Natural killer cell (primary cell): ENCODE results near the gene MAP2K5. TPM values are rescaled to one million over a fixed set of nuclear protein-coding genes. Genes with fewer than 3 reads are reported as not detected.

ENCODE experiments used
- ATAC-seq, 3 donors: fragments of 150-1000 bp in 2 of 3; fragments of 200-7000 bp in 1 of 3; cut with Tn5 transposase; 1 replicate in 1 of 3; 2 replicates in 2 of 3; pipeline ENCODE4 v1.10.0; 2021; ENCODE audit warnings: mild to moderate bottlenecking in 2 of 3, moderate library complexity in 2 of 3
- DNase-seq, 2 donors: peaks; one replicate each; pipeline versions ENCODE4 v3.0.0 to v3.0.0-alpha.2; 2013 to 2021; ENCODE audit warnings: mixed read lengths in 1 of 2
- H3K27ac ChIP-seq: one replicate; pipeline ENCODE4 v1.5.1; 2013; ENCODE audit warnings: mild to moderate bottlenecking, low read length
- H3K27me3 ChIP-seq: one replicate; pipeline ENCODE4 v1.6.1; 2013; ENCODE audit warnings: low read length; ENCODE audit not compliant: control insufficient read depth, insufficient read depth
- H3K36me3 ChIP-seq: one replicate; pipeline ENCODE4 v1.6.1; 2013; ENCODE audit warnings: low read length; ENCODE audit not compliant: control insufficient read depth, insufficient read depth
- H3K4me1 ChIP-seq: one replicate; pipeline ENCODE4 v1.6.1; 2013; ENCODE audit warnings: low read length; ENCODE audit not compliant: control insufficient read depth, insufficient read depth
- H3K4me3 ChIP-seq: one replicate; pipeline ENCODE4 v1.5.1; 2013; ENCODE audit warnings: low read length
- H3K9me3 ChIP-seq: one replicate; pipeline ENCODE4 v1.6.1; 2013; ENCODE audit warnings: low read length; ENCODE audit not compliant: control insufficient read depth, insufficient read depth
- H3K27ac Mint-ChIP-seq, 2 donors: one replicate each; pipeline ENCODE4 v1.8.0; 2022; ENCODE audit warnings: mild to moderate bottlenecking in 2 of 2, mixed read lengths in 2 of 2, moderate library complexity in 1 of 2
- H3K27me3 Mint-ChIP-seq, 2 donors: one replicate each; pipeline ENCODE4 v1.8.0; 2022; ENCODE audit warnings: low read depth in 2 of 2, mixed read lengths in 2 of 2
- H3K36me3 Mint-ChIP-seq: one replicate; pipeline ENCODE4 v1.8.0; 2022; ENCODE audit warnings: mixed read lengths
- H3K4me1 Mint-ChIP-seq, 2 donors: one replicate each; pipeline ENCODE4 v1.8.0; 2022; ENCODE audit warnings: mixed read lengths in 2 of 2
- H3K4me3 Mint-ChIP-seq: one replicate; pipeline ENCODE4 v1.8.0; 2022; ENCODE audit warnings: mild to moderate bottlenecking, moderate library complexity, mixed read lengths
- H3K9me3 Mint-ChIP-seq, 2 donors: one replicate each; pipeline ENCODE4 v1.8.0; 2022; ENCODE audit warnings: mixed read lengths in 2 of 2
- CTCF ChIP-seq: fragments of 200-600 bp; IDR thresholded peaks from one replicate; pipeline ENCODE4 v1.8.0; 2022; ENCODE audit warnings: antibody characterized with exemption
- WGBS: methylation state at CpG from one replicate; pipeline ENCODE4 v1.1.7; 2013; ENCODE audit warnings: missing lambda C conversion rate; ENCODE audit not compliant: insufficient coverage; 5-methylcytosine and 5-hydroxymethylcytosine counted together
- intact Hi-C: fragments of 100-400 bp; cut with micrococcal nuclease; formaldehyde crosslinking; loops from one replicate; pipeline ENCODE4 v1.14.2; 2022
- total RNA-seq, 4 donors: library from RNA; stranded (reverse); fragments of 120-200 nt in 1 of 4; gene quantifications; one replicate each; pipeline versions ENCODE4 v1.2.3 to v1.2.4, GENCODE V29; 2013 to 2022

MAP2K5 gene
- total RNA-seq, 3 donors from 2014 or later (not counting 1 experiment from before 2014, with no cell fraction given) = 25.6 to 32.6 (median 29.2) TPM

DNA sequence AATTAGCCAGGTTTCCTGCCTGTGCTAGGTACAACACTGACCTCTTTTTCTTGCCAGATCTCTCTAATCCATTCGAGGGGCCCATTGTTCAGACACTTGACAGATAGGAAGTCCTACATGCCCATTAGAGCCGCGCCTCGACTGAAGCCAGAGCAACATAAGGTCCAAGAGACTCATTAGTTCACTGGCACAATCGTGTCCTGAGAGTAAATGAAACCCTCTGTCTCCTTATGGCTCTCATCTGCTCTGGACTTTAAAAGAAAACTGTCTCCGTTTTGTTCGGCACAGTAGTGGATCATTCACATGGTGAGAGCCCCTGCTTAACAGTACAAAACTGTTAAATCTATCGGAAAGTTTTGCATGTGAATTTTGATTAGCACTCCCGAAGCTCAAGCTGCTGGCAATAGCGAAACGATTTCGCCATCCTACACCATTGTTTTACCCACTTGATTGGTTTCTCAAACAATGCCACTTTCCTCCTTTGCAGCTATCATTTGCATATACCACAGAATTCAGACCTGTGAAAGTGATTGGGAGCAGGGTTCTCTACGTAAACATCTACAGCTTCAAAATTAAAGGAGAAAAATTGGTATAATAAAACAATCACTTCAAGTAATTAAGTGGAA, 40.6 kb upstream of the MAP2K5 start:
- ATAC-seq = no peak
- no peaks in the 10 kb centered on the region for H3K27me3 ChIP-seq
- 82% methylated on average over 12 of the region's 13 CpGs for WGBS
- Mint-ChIP-seq H3K4me1 (no peaks in the 10 kb centered on the region), H3K4me3 (no peak overlapping the region), H3K9me3 (no peaks in the 10 kb centered on the region), H3K36me3 (no peaks in the 10 kb centered on the region), H3K27me3 (no peaks in the 10 kb centered on the region), H3K27ac (no peak overlapping the region)
- no peaks in the 10 kb centered on the region for H3K4me1 ChIP-seq
- no peak for DNase-seq
- intact Hi-C loops = loop anchor here (1.0 kb wide), 1 partner anchor 334 kb away; no protein-coding TSS in a partner anchor
- TF ChIP-seq CTCF = no peak
- no peak overlapping the region for H3K4me3 ChIP-seq
- no peak overlapping the region for H3K27ac ChIP-seq
- H3K36me3 ChIP-seq = no peaks in the 10 kb centered on the region
- H3K9me3 ChIP-seq = no peaks in the 10 kb centered on the region

- intact Hi-C loops = no loop called here
- DNase-seq = no peak
- Mint-ChIP-seq H3K4me3 (no peak overlapping the region), H3K9me3 (no peaks in the 10 kb centered on the region), H3K4me1 (no peaks in the 10 kb centered on the region), H3K27ac (no peak overlapping the region), H3K27me3 (no peaks in the 10 kb centered on the region), H3K36me3 (no peaks in the 10 kb centered on the region)
- ATAC-seq = no peak
- no peak for TF ChIP-seq CTCF
- WGBS = 91% methylated on average over 4 of the region's 6 CpGs
- no peaks in the 10 kb centered on the region for H3K36me3 ChIP-seq
- H3K4me1 ChIP-seq = no peaks in the 10 kb centered on the region
- no peaks in the 10 kb centered on the region for H3K9me3 ChIP-seq
- H3K27ac ChIP-seq = no peak overlapping the region
- H3K4me3 ChIP-seq = no peak overlapping the region
- H3K27me3 ChIP-seq = no peaks in the 10 kb centered on the region
These were observed 38.4 kb upstream of the MAP2K5 start for GRCh38 chr15:67504056-67504455.

GRCh38 chr15:67504796-67505195, 37.7 kb upstream of the MAP2K5 start:
- Mint-ChIP-seq H3K4me3 (no peak overlapping the region), H3K27me3 (no peaks in the 10 kb centered on the region), H3K4me1 (no peaks in the 10 kb centered on the region), H3K27ac (no peak overlapping the region), H3K36me3 (no peaks in the 10 kb centered on the region), H3K9me3 (no peaks in the 10 kb centered on the region)
- Histone ChIP-seq H3K9me3 (no peaks in the 10 kb centered on the region), H3K4me1 (no peaks in the 10 kb centered on the region), H3K4me3 (no peak overlapping the region), H3K27me3 (no peaks in the 10 kb centered on the region), H3K27ac (no peak overlapping the region), H3K36me3 (no peaks in the 10 kb centered on the region)
- TF ChIP-seq CTCF = no peak
- no peak for DNase-seq
- 89% methylated on average over 5 of the region's 5 CpGs for WGBS
- no peak for ATAC-seq
- intact Hi-C loops = no loop called here
